ENCODE results near the gene METTL14.
"Not testable (repeated sequence)": the region's sequence is repeated elsewhere in the genome, so short reads cannot be mapped to it uniquely, and the experiment has no call there.

The METTL14 gene

GRCh38 chr4:118684873-118685811 is at the start of gene METTL14:
METTL14 (plus strand) TSS chr4:118685392; CDS start chr4:118685535, 143 bp downstream.
- peak; percentile 98 for ATAC-seq

GRCh38 chr4:118636126-118636525 is 49.1 kb upstream of the METTL14 start:
- ATAC-seq: not testable (repeated sequence)

- not testable (repeated sequence) for ATAC-seq
Measured at GRCh38 chr4:118664665-118665064, 20.5 kb upstream of the METTL14 start.

- ATAC-seq: not testable (repeated sequence)
Measured at GRCh38 chr4:118669220-118669619, 16.0 kb upstream of the METTL14 start.

- ATAC-seq: not testable (repeated sequence)
Measured at GRCh38 chr4:118670968-118671367, 14.2 kb upstream of the METTL14 start.

- ATAC-seq: no peak
Measured at GRCh38 chr4:118676128-118676527, 9.1 kb upstream of the METTL14 start.

GRCh38 chr4:118680808-118681207 is 4.4 kb upstream of the METTL14 start:
- no peak for ATAC-seq

GRCh38 chr4:118682928-118683327 is 2.3 kb upstream of the METTL14 start:
- ATAC-seq: no peak

- no peak for ATAC-seq
Measured at GRCh38 chr4:118683513-118683912, 1.7 kb upstream of the METTL14 start.

GRCh38 chr4:118703118-118703517 is 17.9 kb downstream of the METTL14 start:
- no peak for ATAC-seq

GRCh38 chr4:118711052-118711451 is 25.9 kb downstream of the METTL14 start:
- no peak for ATAC-seq

- ATAC-seq: peak; percentile 28 to 51
Measured at GRCh38 chr4:118712872-118713271, 27.7 kb downstream of the METTL14 start.

GRCh38 chr4:118714682-118715081 is 29.5 kb downstream of the METTL14 start:
- no peak for ATAC-seq

- ATAC-seq: no peak
Measured at GRCh38 chr4:118716304-118716703, 31.1 kb downstream of the METTL14 start.

GRCh38 chr4:118718511-118719170 is 33.4 kb downstream of the METTL14 start:
- no peak for ATAC-seq

GRCh38 chr4:118721752-118722151 is 36.6 kb downstream of the METTL14 start:
- ATAC-seq: no peak

- no peak for ATAC-seq
Measured at GRCh38 chr4:118723369-118723768, 38.2 kb downstream of the METTL14 start.

GRCh38 chr4:118727360-118727759 is 42.2 kb downstream of the METTL14 start:
- no peak for ATAC-seq

GRCh38 chr4:118729287-118730286 is 44.4 kb downstream of the METTL14 start:
- no peak for ATAC-seq

GRCh38 chr4:118730683-118731082 is 45.5 kb downstream of the METTL14 start:
- ATAC-seq: no peak

- ATAC-seq: no peak
Measured at GRCh38 chr4:118732591-118733330, 47.6 kb downstream of the METTL14 start.

Measured in activated CD4-positive, CD25-positive, alpha-beta regulatory T cell treated with anti-CD3 and anti-CD28 coated beads, Interleukin-2, amount 50 U/mL, for 24 hours (primary cell).